ENCODE measurements around the gene FLYWCH1. TPM values are rescaled to one million over a fixed set of nuclear protein-coding genes. Genes with fewer than 3 reads are reported as not detected.

FLYWCH1 gene
- total and polyA plus RNA-seq, 12 donors, result 22.1 to 42.3 (median 32.8) TPM

GRCh38 chr16:2933701-2934100 lies 22.0 kb downstream of the FLYWCH1 start:
- WGBS, 2 donors, result 88 to 89% methylated on average over 22 of the region's 22 CpGs
- intact Hi-C loops (cut with DNase I), result no loop called here

DNA sequence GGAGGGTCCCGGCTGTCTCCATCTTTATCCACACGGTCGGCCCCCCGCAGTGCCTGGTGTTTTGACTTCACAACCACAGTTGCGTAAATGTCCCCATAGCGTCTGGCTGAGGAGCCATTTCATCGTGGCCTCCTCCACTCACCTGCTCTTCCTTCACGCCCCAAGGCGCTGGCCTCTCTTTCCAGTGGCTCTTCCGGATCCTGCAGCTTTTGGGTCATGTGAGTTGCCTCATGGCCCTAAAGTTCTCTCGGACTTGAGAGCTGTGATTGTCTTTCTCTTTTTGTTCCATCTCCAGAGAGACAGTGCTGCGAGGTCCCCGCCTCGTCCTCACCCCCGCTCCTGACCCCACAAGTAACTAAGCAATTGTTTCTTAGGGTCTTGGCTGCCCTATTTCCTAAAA lies 22.7 kb downstream of the FLYWCH1 start:
- Histone ChIP-seq H3K27me3 (no peaks in the 10 kb centered on the region), H3K4me3 (no peak overlapping the region), H3K9me3 (no peaks in the 10 kb centered on the region), H3K36me3 (peaks cover 0 to 99% (median 60%) of the 10 kb centered on the region in 9 donors), H3K27ac (no peak overlapping the region), H3K4me1 (no peaks in the 10 kb centered on the region)
- 86 to 88% methylated on average over 15 of the region's 15 CpGs for WGBS, 2 donors
- ATAC-seq (no peak), DNase-seq (no peak)
- intact Hi-C loops (cut with DNase I), result no loop called here
- TF ChIP-seq CTCF (IDR thresholded peaks at IDR 0.05), result no peak

More at GRCh38 chr16:2933701-2934100, 22.0 kb downstream of the FLYWCH1 start:
- DNase-seq (no peak), ATAC-seq (peak in 1 of 8 donors; percentile 9)
- H3K4me3 ChIP-seq, result no peak overlapping the region
- H3K9me3 ChIP-seq, result no peaks in the 10 kb centered on the region
- peaks cover 0 to 99% (median 52%) of the 10 kb centered on the region in 9 donors for H3K36me3 ChIP-seq
- no peaks in the 10 kb centered on the region for H3K4me1 ChIP-seq
- H3K27ac ChIP-seq, result no peak overlapping the region
- no peak for TF ChIP-seq CTCF (IDR thresholded peaks at IDR 0.05)
- H3K27me3 ChIP-seq, result no peaks in the 10 kb centered on the region

GRCh38 chr16:2936436-2937011 lies 24.8 kb downstream of the FLYWCH1 start:
- Histone ChIP-seq H3K27me3 (no peaks in the 10 kb centered on the region), H3K9me3 (no peaks in the 10 kb centered on the region), H3K36me3 (peaks cover 0 to 99% (median 67%) of the 10 kb centered on the region in 9 donors), H3K4me3 (no peak overlapping the region), H3K27ac (no peak overlapping the region), H3K4me1 (no peaks in the 10 kb centered on the region)
- TF ChIP-seq CTCF (IDR thresholded peaks at IDR 0.05), result no peak
- DNase-seq (no peak), ATAC-seq (no peak)
- intact Hi-C loops (cut with DNase I), result no loop called here
- 91 to 95% methylated on average over 22 of the region's 22 CpGs for WGBS, 2 donors

DNA sequence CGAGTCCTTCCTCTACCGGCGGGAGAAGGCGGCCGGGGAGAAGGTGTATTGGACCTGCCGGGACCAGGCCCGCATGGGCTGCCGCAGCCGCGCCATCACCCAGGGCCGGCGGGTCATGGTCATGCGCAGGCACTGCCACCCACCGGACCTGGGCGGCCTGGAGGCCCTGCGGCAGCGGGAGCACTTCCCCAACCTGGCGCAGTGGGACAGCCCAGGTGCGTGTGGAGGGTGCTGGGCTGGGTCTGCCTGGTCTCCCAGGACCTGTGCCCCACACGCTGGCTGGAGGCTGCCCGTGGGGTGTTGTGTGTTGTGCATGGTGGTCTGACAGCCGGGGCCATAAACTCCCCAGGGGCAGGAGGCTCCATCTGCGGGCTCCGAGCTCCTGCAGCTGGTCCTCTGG lies 25.4 kb downstream of the FLYWCH1 start:
- TF ChIP-seq CTCF (IDR thresholded peaks at IDR 0.05), result no peak
- Histone ChIP-seq H3K36me3 (peaks cover 0 to 99% (median 67%) of the 10 kb centered on the region in 9 donors), H3K4me1 (no peaks in the 10 kb centered on the region), H3K27ac (no peak overlapping the region), H3K9me3 (no peaks in the 10 kb centered on the region), H3K4me3 (no peak overlapping the region), H3K27me3 (no peaks in the 10 kb centered on the region)
- ATAC-seq (peak in 1 of 8 donors; percentile 18), DNase-seq (no peak)
- intact Hi-C loops (cut with DNase I), result no loop called here
- WGBS, 2 donors, result 93 to 95% methylated on average over 24 of the region's 24 CpGs

All from heart right ventricle (tissue), 16 donors.